IPS-15b (cell line): ENCODE results near the gene NKAP.
A peak's percentile ranks its signal among the peaks of the same experiment; 100 is the strongest.
"Not testable (repeated sequence)": the region's sequence is repeated elsewhere in the genome, so short reads cannot be mapped to it uniquely, and the experiment has no call there.

Experiments
- H3K27me3 ChIP-seq: one replicate; pipeline ENCODE4 v1.6.1; 2013; ENCODE audit warnings: low read length; ENCODE audit not compliant: control insufficient read depth, insufficient read depth
- H3K36me3 ChIP-seq: one replicate; pipeline ENCODE4 v1.6.1; 2013; ENCODE audit warnings: low read length; ENCODE audit not compliant: control insufficient read depth, insufficient read depth
- H3K4me1 ChIP-seq: one replicate; pipeline ENCODE4 v1.6.1; 2013; ENCODE audit warnings: mild to moderate bottlenecking, low read length; ENCODE audit not compliant: control insufficient read depth, insufficient read depth
- H3K4me3 ChIP-seq: one replicate; pipeline ENCODE4 v1.5.1; 2013; ENCODE audit warnings: low read depth, low read length
- H3K9ac ChIP-seq: one replicate; pipeline ENCODE4 v1.6.1; 2013; ENCODE audit warnings: low read depth, mild to moderate bottlenecking, low read length
- H3K9me3 ChIP-seq: one replicate; pipeline ENCODE4 v1.6.1; 2013; ENCODE audit warnings: mild to moderate bottlenecking, low read length; ENCODE audit not compliant: control insufficient read depth, insufficient read depth

The NKAP gene

DNA sequence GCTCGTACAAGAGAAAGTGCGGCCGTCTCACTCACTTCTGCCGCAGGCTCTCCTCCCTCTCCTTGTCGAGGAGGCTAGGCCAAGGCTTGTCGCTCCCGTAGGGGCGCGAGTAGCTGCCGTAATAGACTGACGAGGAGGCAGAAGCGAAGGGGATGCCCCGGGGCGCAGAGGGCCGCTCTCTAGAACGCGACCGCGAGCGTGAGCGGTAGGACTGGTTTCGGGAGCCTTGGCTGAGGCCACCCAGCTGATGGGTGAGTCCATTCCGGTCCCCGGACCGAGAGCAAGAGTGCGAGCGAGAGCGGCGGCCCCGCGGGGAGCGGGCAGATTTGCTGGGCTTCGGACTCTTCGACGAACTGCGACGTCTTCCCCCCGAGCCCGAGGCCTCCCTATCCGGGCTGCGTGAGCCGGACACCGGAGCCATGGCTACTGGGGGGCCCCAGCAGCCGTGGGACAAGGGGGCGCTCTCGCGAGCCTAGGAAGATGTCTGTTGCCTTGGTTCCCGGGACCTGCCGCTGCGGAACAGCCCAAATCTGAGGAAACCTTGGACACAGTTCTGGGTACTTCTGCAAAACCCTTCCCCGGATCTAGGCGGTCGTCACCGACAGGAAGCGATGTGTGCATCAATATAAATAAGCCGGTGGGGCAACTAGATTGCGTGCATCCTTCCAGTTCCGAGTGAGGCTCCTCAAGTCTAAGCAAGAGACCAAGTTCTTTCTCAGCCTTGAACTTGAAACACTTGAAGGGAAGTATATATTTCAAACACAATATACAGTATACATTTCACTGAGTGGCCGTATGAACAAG, at the start of gene NKAP:
Gene NKAP, minus strand, starts transcription at position 567 of the 804 bp plus-strand sequence. Its CDS starts 146 bp downstream, at position 421.
- H3K27me3 ChIP-seq: no peaks in the 10 kb centered on the region
- H3K4me3 ChIP-seq: peak within 1 kb of the TSS; percentile 76
- H3K36me3 ChIP-seq: no peaks in the 10 kb centered on the region
- H3K9ac ChIP-seq: peak within 1 kb of the TSS; percentile 85
- H3K4me1 ChIP-seq: no peaks in the 10 kb centered on the region
- H3K9me3 ChIP-seq: no peaks in the 10 kb centered on the region

DNA sequence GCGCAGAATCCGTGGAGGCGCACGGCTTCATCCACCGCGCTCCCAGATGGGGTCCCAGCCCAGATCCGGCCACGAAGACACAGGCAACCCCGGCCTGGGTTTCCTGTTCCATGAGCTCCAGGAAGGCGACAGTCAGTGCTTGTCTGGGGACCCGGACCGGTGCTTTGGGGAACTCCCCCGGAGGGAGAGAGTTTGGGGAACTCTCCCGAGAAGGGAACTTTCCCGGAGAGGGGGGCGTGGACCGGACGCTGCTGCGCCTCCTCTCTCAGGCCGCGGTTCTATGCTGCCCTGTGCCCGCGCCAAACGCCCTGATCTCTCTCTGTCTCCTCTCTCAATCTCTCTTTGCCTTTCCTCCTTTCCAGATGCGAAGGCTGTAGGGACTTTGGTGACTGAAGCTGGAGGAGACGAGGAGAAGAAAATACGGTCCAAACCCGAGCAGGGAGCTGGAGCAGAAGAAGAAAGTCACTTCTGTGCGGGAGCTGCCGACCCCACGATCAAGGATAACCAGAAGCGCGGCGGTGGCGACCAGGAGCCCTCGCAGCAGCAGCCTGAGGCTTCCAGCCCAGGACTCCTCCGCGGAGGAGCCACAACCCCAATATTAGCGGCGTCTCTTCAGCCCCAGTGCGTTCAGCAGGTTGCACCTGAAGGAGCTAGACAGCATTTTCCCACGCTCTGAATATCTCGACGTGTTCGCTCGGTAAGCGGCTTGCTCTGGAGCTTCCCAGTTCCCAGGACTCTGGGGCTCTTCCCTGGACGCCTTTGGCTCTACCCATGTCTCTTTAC, 47.6 kb upstream of the NKAP start:
- Histone ChIP-seq H3K27me3 (peaks cover 94% of the 10 kb centered on the region), H3K9ac (no peak overlapping the region), H3K9me3 (no peaks in the 10 kb centered on the region), H3K4me3 (peak overlapping the region; percentile 43), H3K36me3 (no peaks in the 10 kb centered on the region), H3K4me1 (no peaks in the 10 kb centered on the region)

DNA sequence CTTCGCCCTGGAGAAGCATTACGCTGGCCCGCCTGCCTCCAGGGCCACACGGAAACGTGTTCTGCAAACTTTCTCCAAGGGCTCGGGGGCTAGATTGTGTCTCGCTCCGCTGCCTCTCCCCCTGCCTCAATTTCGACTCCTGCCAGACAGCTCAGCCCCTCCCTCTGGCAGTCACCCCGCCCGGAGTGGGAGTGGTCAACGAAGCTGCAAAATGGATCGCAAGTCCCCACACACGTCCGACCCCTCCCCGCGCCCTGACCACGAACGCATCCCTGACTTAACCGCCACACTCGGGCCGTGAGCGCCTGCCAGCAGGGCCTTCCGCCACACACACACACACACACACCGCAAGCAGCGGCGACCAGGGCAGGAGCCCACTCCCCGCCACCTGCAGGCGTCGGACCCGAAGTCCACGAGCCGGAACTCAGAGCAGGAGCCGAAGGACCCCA, 47.0 kb upstream of the NKAP start:
- Histone ChIP-seq H3K27me3 (peaks cover 89% of the 10 kb centered on the region), H3K36me3 (no peaks in the 10 kb centered on the region), H3K9me3 (no peaks in the 10 kb centered on the region), H3K4me3 (peak overlapping the region; percentile 43), H3K9ac (no peak overlapping the region), H3K4me1 (no peaks in the 10 kb centered on the region)

DNA sequence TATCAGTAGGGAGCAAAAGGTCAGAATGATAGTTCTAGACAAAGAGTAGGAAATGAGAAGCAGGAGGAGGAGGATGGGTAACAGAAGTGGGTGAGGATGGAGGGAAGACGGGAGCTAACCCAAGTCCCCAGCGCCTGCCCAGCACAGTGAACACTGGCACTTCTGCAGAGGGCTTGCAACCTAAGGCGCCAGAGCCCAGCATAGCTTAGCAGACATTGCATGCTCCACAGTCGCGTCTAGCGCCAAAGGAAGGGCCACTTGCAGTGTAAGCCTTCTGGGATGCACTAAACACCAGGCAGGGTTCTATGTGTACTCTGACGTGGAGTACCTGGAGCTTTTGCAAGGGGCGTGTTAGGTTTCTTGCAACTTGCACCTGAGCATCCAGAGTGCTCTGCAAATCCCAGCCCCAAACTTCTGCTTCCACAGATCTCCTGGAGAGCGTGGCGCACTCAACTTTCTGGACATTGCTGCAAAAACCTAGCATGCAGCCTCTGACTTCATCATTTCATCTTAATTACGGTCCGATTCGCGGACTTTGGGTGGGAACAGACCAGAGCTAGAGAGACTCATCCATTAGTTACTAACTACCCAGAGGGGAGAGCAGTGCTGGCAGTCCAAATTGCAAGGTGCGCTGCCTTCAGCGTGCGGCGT, 46.5 kb upstream of the NKAP start:
- no peaks in the 10 kb centered on the region for H3K4me1 ChIP-seq
- H3K36me3 ChIP-seq: no peaks in the 10 kb centered on the region
- no peak overlapping the region for H3K9ac ChIP-seq
- H3K9me3 ChIP-seq: no peaks in the 10 kb centered on the region
- H3K4me3 ChIP-seq: peak overlapping the region; percentile 43
- H3K27me3 ChIP-seq: peaks cover 90% of the 10 kb centered on the region

DNA sequence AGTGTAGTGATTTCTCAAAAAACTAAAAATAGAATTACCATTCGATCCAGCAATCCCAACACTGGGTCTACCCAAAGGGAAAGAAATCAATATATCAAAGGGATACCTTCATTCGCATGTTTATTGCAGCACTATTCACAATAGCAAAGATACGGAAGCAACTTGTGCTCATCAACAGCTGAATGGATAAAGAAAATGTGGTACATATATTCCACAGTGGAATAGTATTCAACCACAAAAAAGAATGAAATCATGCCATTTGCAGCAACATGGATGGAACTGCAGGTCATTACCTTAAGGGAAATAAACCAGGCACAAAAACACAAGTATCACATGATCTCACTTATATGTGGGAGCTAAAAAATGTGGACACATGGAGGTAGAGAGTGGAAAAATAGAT, 42.7 kb upstream of the NKAP start:
- no peak overlapping the region for H3K4me3 ChIP-seq
- no peaks in the 10 kb centered on the region for H3K36me3 ChIP-seq
- peaks cover 54% of the 10 kb centered on the region for H3K27me3 ChIP-seq
- no peaks in the 10 kb centered on the region for H3K9me3 ChIP-seq
- H3K9ac ChIP-seq: no peak overlapping the region
- no peaks in the 10 kb centered on the region for H3K4me1 ChIP-seq

DNA sequence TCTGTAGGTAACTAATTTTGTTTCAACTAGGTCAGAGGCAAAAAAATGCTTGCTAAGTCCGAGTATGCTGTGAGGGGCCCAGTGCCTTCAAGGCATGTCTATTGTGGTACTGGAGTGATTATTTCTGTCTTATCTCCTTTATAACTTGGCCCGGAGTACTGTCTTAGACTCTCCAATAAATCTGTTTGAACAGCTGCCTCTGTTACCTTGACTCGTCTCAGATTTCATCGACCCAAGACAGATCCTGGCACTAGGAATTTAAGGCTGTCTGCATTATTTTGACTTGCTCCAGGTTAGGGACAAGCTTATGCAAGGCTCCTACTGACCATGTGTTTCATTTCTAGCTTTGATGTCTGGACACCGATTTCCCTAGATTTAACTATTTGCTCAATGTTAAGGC, 41.1 kb upstream of the NKAP start:
- Histone ChIP-seq H3K27me3 (peaks cover 40% of the 10 kb centered on the region), H3K9me3 (no peaks in the 10 kb centered on the region), H3K4me1 (no peaks in the 10 kb centered on the region), H3K36me3 (no peaks in the 10 kb centered on the region), H3K9ac (no peak overlapping the region), H3K4me3 (no peak overlapping the region)

DNA sequence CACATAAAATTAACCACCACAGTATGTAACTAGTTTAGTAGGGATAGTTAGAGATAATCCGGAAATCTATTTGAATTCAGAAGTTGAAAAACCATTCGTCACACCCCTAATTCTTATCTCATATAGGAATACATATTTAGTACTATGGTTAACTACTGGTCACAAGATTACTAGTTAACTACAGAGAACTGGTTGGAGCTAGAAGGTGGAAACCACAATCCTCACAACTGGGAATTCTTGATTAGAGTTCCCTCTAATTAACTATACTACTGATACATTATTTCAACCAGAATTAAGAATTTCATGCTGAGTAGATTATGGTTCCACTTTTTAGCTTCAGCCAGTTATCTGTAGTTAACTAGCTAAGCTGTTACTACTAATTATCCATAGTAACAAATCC, 39.9 kb upstream of the NKAP start:
- Histone ChIP-seq H3K27me3 (peaks cover 30% of the 10 kb centered on the region), H3K36me3 (no peaks in the 10 kb centered on the region), H3K9ac (no peak overlapping the region), H3K9me3 (no peaks in the 10 kb centered on the region), H3K4me3 (no peak overlapping the region), H3K4me1 (no peaks in the 10 kb centered on the region)

DNA sequence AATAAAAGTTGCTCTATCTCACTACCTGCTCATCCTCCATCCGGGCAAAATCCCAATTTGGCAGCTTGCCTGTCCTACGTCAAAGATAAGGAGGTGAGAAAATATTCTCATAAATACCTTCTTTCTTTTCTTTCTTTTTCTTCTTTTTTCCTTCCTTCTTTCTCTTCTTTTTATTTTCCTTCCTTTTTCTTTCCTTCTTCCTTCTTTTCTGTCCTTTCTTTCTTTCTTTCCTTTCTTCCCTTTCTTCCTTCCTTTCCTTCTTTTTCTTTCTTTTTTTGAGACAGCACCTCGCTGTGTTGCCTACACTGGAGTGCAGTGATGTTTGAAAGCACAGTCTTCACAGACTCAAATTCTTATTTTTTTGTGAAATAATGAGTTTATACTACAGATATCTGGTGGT, 38.6 kb upstream of the NKAP start:
- peaks cover 17% of the 10 kb centered on the region for H3K27me3 ChIP-seq
- H3K4me3 ChIP-seq: no peak overlapping the region
- H3K9me3 ChIP-seq: no peaks in the 10 kb centered on the region
- H3K4me1 ChIP-seq: no peaks in the 10 kb centered on the region
- no peaks in the 10 kb centered on the region for H3K36me3 ChIP-seq
- H3K9ac ChIP-seq: no peak overlapping the region

DNA sequence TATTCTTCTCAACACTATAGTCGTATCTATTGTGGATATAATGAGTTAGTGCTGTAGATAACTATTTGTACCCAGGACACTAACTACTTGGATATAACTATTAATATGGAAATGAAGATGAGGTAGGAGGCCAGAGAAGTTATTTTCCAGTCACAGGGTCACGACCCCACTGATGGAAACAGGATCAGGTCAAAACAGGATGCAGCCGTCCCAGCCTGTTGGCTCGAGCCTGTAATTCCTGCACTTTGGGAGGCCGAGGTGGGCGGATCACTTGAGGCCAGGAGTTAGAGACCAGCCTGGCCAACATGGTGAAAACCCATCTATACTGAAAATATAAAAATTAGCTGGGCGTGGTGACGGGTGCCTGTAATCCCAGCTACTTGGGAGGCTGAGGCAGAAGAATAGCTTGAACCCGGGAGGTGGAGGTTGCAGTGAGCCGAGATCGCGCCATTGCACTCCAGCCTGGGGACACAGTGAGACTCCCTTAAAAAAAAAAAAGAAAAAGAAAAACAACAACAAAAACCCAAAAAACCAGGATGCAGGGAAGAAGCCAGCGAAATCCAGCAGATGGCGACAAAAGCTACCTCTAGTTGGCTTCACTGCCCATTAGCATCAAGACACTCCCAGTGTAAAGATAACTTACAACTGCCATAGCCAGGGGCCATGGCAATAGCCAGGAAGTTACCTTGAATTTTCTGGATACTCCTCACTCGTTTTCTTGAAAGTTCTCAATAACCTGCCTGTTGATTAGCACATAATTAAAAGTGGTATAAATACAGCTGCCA, 37.9 kb upstream of the NKAP start:
- Histone ChIP-seq H3K27me3 (peaks cover 13% of the 10 kb centered on the region), H3K4me1 (no peaks in the 10 kb centered on the region)

DNA sequence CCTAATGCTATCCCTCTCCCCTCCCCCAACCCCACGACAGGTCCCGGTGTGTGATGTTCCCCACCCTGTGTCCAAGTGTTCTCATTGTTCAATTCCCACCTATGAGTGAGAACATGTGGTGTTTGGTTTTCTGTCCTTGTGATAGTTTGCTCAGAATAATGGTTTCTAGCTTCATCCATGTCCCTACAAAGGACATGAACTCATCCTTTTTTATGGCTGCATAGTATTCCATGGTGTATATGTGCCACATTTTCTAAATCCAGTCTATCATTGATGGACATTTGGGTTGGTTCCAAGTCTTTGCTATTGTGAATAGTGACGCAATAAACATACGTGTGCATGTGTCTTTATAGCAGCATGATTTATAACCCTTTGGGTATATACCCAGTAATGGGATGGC, 33.6 kb upstream of the NKAP start:
- not testable (repeated sequence) for H3K4me3 ChIP-seq, H3K4me1 ChIP-seq, H3K27me3 ChIP-seq, H3K9ac ChIP-seq, H3K36me3 ChIP-seq, H3K9me3 ChIP-seq

More for the DNA sequence above, 37.9 kb upstream of the NKAP start:
- H3K9ac ChIP-seq: no peak overlapping the region
- H3K36me3 ChIP-seq: no peaks in the 10 kb centered on the region
- H3K9me3 ChIP-seq: no peaks in the 10 kb centered on the region
- H3K4me3 ChIP-seq: no peak overlapping the region

DNA sequence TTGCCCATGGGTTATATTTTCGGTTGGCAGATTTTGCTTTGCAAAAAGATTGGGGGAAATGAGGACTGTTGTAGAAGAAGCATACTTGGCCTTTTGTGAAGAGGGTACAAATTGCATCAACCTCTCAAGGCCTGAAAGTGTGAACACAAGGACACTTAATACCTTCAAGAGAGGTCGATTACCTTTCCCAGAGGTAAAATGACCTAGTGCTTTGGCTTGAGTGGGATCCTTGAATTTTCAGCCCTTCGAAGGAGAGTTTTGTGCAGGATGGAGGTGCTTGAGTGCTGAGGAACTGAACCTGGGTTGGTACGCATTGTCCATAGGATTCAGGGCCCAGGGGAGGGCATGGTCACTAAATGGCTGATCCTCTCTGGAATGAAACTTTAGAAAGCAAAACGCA, 27.6 kb upstream of the NKAP start:
- H3K9ac ChIP-seq: no peak overlapping the region
- H3K9me3 ChIP-seq: no peaks in the 10 kb centered on the region
- H3K4me1 ChIP-seq: no peaks in the 10 kb centered on the region
- H3K27me3 ChIP-seq: no peaks in the 10 kb centered on the region
- H3K4me3 ChIP-seq: no peak overlapping the region
- no peaks in the 10 kb centered on the region for H3K36me3 ChIP-seq
